Neural progenitor cell (in vitro differentiated cells): Measurements from ENCODE around the gene PPFIBP1. TPM values are rescaled to one million over a fixed set of nuclear protein-coding genes. Genes with fewer than 3 reads are reported as not detected.

Source experiments
- DNase-seq: peaks from one replicate; pipeline ENCODE4 v3.0.0-alpha.2; 2016; ENCODE audit warnings: low spot score
- H2AFZ ChIP-seq: fragments of 200-600 bp; sonication (generic); replicated peaks from 2 replicates; pipeline ENCODE4 v1.6.1; 2016; ENCODE audit warnings: antibody characterized with exemption
- H3F3A ChIP-seq: fragments of 200-600 bp; sonication (generic); 2 replicates; pipeline ENCODE4 v1.6.1; 2016; ENCODE audit warnings: antibody characterized with exemption, low read depth
- H3K27ac ChIP-seq: fragments of 200-600 bp; sonication (generic); 2 replicates; pipeline ENCODE4 v1.5.1; 2016; ENCODE audit warnings: mild to moderate bottlenecking
- H3K27me3 ChIP-seq: fragments of 200-600 bp; sonication (generic); 2 replicates; pipeline ENCODE4 v1.6.1; 2016; ENCODE audit warnings: mild to moderate bottlenecking, moderate library complexity
- H3K36me3 ChIP-seq: fragments of 200-600 bp; sonication (generic); 2 replicates; pipeline ENCODE4 v1.5.1; 2016
- H3K4me1 ChIP-seq: fragments of 200-600 bp; sonication (generic); 2 replicates; pipeline ENCODE4 v1.6.1; 2016; ENCODE audit warnings: mixed run types
- H3K4me2 ChIP-seq: fragments of 200-600 bp; sonication (generic); 2 replicates; pipeline ENCODE4 v1.6.1; 2016
- H3K4me3 ChIP-seq: fragments of 200-600 bp; sonication (generic); 2 replicates; pipeline ENCODE4 v1.5.1; 2016
- H3K79me2 ChIP-seq: fragments of 200-600 bp; sonication (generic); 2 replicates; pipeline ENCODE4 v1.6.1; 2016; ENCODE audit warnings: low read depth
- H3K9ac ChIP-seq: fragments of 200-600 bp; sonication (generic); 2 replicates; pipeline ENCODE4 v1.6.1; 2016
- H3K9me3 ChIP-seq: fragments of 200-600 bp; sonication (generic); 2 replicates; pipeline ENCODE4 v1.5.1; 2016; ENCODE audit warnings: low read depth
- H4K20me1 ChIP-seq: fragments of 200-600 bp; sonication (generic); 2 replicates; pipeline ENCODE4 v1.6.1; 2016; ENCODE audit warnings: low read depth
- H3K27ac Mint-ChIP-seq: 3 replicates; pipeline ENCODE4 v1.8.0; 2021; ENCODE audit warnings: mixed read lengths
- H3K27me3 Mint-ChIP-seq: 2 replicates; pipeline ENCODE4 v1.8.0; 2022; ENCODE audit warnings: low read depth, mild to moderate bottlenecking, inconsistent platforms, moderate library complexity, mixed read lengths; ENCODE audit not compliant: insufficient read depth
- H3K36me3 Mint-ChIP-seq: 3 replicates; pipeline ENCODE4 v1.8.0; 2021; ENCODE audit warnings: mixed read lengths
- H3K4me1 Mint-ChIP-seq: 3 replicates; pipeline ENCODE4 v1.8.0; 2021; ENCODE audit warnings: mixed read lengths
- H3K4me3 Mint-ChIP-seq: 3 replicates; pipeline ENCODE4 v1.8.0; 2021; ENCODE audit warnings: mild to moderate bottlenecking, moderate library complexity, mixed read lengths
- H3K9me3 Mint-ChIP-seq: 3 replicates; pipeline ENCODE4 v1.8.0; 2020; ENCODE audit warnings: mixed read lengths
- CTCF ChIP-seq: fragments of 200-600 bp; sonication (generic); IDR thresholded peaks from 2 replicates; pipeline ENCODE4 v1.5.1; 2017; ENCODE audit warnings: antibody characterized with exemption, mild to moderate bottlenecking
- EZH2 ChIP-seq: fragments of 200-600 bp; sonication (generic); IDR thresholded peaks from 2 replicates; pipeline ENCODE4 v1.6.1; 2017; ENCODE audit warnings: antibody characterized with exemption, mild to moderate bottlenecking, moderate library complexity
- EZH2phosphoT487 ChIP-seq: fragments of 200-600 bp; sonication (generic); IDR thresholded peaks from 2 replicates; pipeline ENCODE4 v1.6.1; 2017; ENCODE audit warnings: antibody characterized with exemption
- total RNA-seq: library from RNA; depleted of rRNA; stranded (reverse); fragments of >200 nt; gene quantifications from 2 replicates; pipeline ENCODE4 v1.2.3, GENCODE V29; 2015; ENCODE audit warnings: low replicate concordance

Gene PPFIBP1
- total RNA-seq, 1 donor from 2014 or later = 61.7 TPM

GRCh38 chr12:27572486-27573255, 48.7 kb downstream of the PPFIBP1 start:
- Histone ChIP-seq H3K79me2 (no peaks in the 10 kb centered on the region), H4K20me1 (no peaks in the 10 kb centered on the region), H3K9ac (no peak overlapping the region), H3K4me2 (no peak overlapping the region), H3K4me3 (no peak overlapping the region), H3K27me3 (no peaks in the 10 kb centered on the region), H3K36me3 (no peaks in the 10 kb centered on the region), H2AFZ (no peak overlapping the region), H3K27ac (no peak overlapping the region), H3F3A (no peaks in the 10 kb centered on the region), H3K9me3 (no peaks in the 10 kb centered on the region), H3K4me1 (no peaks in the 10 kb centered on the region)
- no peaks in the 10 kb centered on the region for H3K9me3 Mint-ChIP-seq
- no peak for TF ChIP-seq CTCF
- TF ChIP-seq EZH2phosphoT487 = no peak
- TF ChIP-seq EZH2 = no peak
- no peak overlapping the region for H3K27ac Mint-ChIP-seq
- H3K4me3 Mint-ChIP-seq = no peak overlapping the region
- H3K36me3 Mint-ChIP-seq = no peaks in the 10 kb centered on the region
- no peaks in the 10 kb centered on the region for H3K27me3 Mint-ChIP-seq
- no peaks in the 10 kb centered on the region for H3K4me1 Mint-ChIP-seq
- no peak for DNase-seq

GRCh38 chr12:27573972-27574371, 50.0 kb downstream of the PPFIBP1 start:
- Mint-ChIP-seq H3K4me3 (no peak overlapping the region), H3K36me3 (peaks cover 6% of the 10 kb centered on the region), H3K27me3 (no peaks in the 10 kb centered on the region), H3K9me3 (no peaks in the 10 kb centered on the region), H3K4me1 (no peaks in the 10 kb centered on the region), H3K27ac (no peak overlapping the region)
- no peak for TF ChIP-seq EZH2
- no peak for TF ChIP-seq EZH2phosphoT487
- TF ChIP-seq CTCF = no peak
- no peaks in the 10 kb centered on the region for H4K20me1 ChIP-seq
- no peak overlapping the region for H2AFZ ChIP-seq
- H3K4me3 ChIP-seq = no peak overlapping the region
- no peaks in the 10 kb centered on the region for H3K9me3 ChIP-seq
- H3F3A ChIP-seq = no peaks in the 10 kb centered on the region
- H3K27ac ChIP-seq = no peak overlapping the region
- no peaks in the 10 kb centered on the region for H3K79me2 ChIP-seq
- no peak overlapping the region for H3K9ac ChIP-seq
- H3K36me3 ChIP-seq = no peaks in the 10 kb centered on the region
- DNase-seq = no peak
- no peaks in the 10 kb centered on the region for H3K4me1 ChIP-seq
- H3K4me2 ChIP-seq = no peak overlapping the region
- H3K27me3 ChIP-seq = no peaks in the 10 kb centered on the region

DNA sequence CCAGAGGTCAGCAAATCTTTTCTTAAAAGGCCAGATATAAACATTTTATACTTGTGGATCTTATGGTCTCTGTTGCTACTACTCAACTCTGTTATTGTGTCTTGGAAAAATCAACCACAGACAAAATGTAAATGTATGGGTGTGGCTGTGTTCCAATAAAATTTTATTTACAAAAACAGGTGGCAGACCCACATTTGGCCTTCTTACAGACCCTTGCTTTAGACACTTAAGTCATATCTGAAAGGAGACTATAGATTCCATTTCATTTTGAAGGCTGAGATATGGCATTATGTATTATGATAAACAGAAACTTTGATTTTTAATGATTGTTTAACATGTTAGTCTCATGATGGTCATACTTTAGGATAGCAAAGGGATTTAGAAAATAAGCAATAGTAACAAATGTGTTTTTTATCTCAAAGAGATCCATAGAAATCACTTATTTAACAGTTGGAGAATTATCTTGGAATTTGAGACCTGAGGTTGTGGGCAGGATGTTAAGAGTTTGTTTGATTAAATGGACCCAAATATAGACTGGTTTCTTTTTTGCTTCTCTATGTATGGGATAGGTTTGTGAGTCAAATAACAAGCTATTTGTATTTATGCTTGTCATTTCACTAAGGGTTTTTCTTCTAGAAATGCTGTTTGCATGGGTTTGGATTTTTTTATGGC, 51.2 kb downstream of the PPFIBP1 start:
- no peaks in the 10 kb centered on the region for H3K27me3 ChIP-seq
- no peak overlapping the region for H3K4me3 ChIP-seq
- no peak overlapping the region for H3K4me2 ChIP-seq
- Mint-ChIP-seq H3K36me3 (peaks cover 13% of the 10 kb centered on the region), H3K9me3 (no peaks in the 10 kb centered on the region), H3K27ac (no peak overlapping the region), H3K4me3 (no peak overlapping the region), H3K27me3 (no peaks in the 10 kb centered on the region), H3K4me1 (no peaks in the 10 kb centered on the region)
- no peak overlapping the region for H3K27ac ChIP-seq
- H3K9ac ChIP-seq = no peak overlapping the region
- no peaks in the 10 kb centered on the region for H3K9me3 ChIP-seq
- no peaks in the 10 kb centered on the region for H3K4me1 ChIP-seq
- no peaks in the 10 kb centered on the region for H3F3A ChIP-seq
- H3K79me2 ChIP-seq = no peaks in the 10 kb centered on the region
- no peak for TF ChIP-seq CTCF
- TF ChIP-seq EZH2 = no peak
- TF ChIP-seq EZH2phosphoT487 = no peak
- no peak for DNase-seq
- H2AFZ ChIP-seq = no peak overlapping the region
- H3K36me3 ChIP-seq = no peaks in the 10 kb centered on the region
- no peaks in the 10 kb centered on the region for H4K20me1 ChIP-seq
